Upper lobe of left lung (tissue), 4 donors: ENCODE measurements around the gene CELSR1.

Experiments
- POLR2A ChIP-seq, 4 donors: fragments of 450-650 bp; IDR thresholded peaks; one replicate each; pipeline ENCODE4 v1.5.1; 2016 to 2017; ENCODE audit warnings: antibody characterized with exemption in 4 of 4, mild to moderate bottlenecking in 2 of 4
- POLR2AphosphoS5 ChIP-seq, 2 donors: sonication (generic); formaldehyde crosslinking; IDR thresholded peaks; one replicate each; pipeline ENCODE4 v1.5.1; 2017; ENCODE audit warnings: antibody characterized with exemption in 2 of 2
- TF ChIP-seq, protein P1 (sequence below), 6 experiments: fragments of 450-650 bp in 4 of 6; fragments of 200-600 bp in 2 of 6; sonication (generic) in 2 of 6; IDR thresholded peaks; one replicate each; pipeline ENCODE4 v1.5.1; 2016 to 2019; ENCODE audit warnings: antibody characterized with exemption in 6 of 6

DNA sequence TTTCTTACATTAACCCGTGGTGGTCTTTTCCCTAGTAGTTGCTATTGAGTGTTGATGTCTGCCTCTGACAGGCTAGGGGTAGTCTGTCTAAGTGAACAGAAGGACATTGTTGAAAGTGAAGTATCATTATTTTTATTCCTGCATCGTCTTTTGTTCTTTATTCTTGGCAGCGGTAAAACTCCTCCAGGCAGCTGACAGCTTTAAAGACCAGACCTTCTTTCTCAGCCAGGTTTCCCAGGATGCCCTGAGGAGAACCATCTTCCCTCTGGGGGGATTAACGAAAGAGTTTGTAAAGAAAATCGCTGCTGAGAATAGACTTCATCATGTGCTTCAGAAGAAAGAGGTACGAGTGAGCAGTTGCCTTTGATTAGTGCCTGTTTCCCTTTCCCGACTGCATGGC lies 187.3 kb downstream of the CELSR1 start:
- TF ChIP-seq, protein P1, sequence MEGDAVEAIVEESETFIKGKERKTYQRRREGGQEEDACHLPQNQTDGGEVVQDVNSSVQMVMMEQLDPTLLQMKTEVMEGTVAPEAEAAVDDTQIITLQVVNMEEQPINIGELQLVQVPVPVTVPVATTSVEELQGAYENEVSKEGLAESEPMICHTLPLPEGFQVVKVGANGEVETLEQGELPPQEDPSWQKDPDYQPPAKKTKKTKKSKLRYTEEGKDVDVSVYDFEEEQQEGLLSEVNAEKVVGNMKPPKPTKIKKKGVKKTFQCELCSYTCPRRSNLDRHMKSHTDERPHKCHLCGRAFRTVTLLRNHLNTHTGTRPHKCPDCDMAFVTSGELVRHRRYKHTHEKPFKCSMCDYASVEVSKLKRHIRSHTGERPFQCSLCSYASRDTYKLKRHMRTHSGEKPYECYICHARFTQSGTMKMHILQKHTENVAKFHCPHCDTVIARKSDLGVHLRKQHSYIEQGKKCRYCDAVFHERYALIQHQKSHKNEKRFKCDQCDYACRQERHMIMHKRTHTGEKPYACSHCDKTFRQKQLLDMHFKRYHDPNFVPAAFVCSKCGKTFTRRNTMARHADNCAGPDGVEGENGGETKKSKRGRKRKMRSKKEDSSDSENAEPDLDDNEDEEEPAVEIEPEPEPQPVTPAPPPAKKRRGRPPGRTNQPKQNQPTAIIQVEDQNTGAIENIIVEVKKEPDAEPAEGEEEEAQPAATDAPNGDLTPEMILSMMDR (IDR thresholded peaks at IDR 0.05) = no peak
- TF ChIP-seq POLR2A (IDR thresholded peaks at IDR 0.05) = no peak
- TF ChIP-seq POLR2AphosphoS5 (IDR thresholded peaks at IDR 0.05) = no peak
